GM19043 (cell line): Measurements from ENCODE around the gene CIAO3.
"Not testable (repeated sequence)": the region's sequence is repeated elsewhere in the genome, so short reads cannot be mapped to it uniquely, and the experiment has no call there.

Experiments used
- ATAC-seq: cut with Tn5 transposase; IDR thresholded peaks from one replicate; pipeline ENCODE4 v1.9.1; 2021; ENCODE audit warnings: low read depth; ENCODE audit not compliant: unreplicated experiment

The CIAO3 gene

GRCh38 chr16:760545-761343, 19.9 kb upstream of the CIAO3 start, which contains the start of gene MSLN:
TSS of gene MSLN (plus strand) at chr16:760734. CDS start at chr16:762681, 1,947 bp downstream.
- no peak for ATAC-seq

- no peak for ATAC-seq
Observed at GRCh38 chr16:760065-760464, 19.3 kb upstream of the CIAO3 start.

DNA sequence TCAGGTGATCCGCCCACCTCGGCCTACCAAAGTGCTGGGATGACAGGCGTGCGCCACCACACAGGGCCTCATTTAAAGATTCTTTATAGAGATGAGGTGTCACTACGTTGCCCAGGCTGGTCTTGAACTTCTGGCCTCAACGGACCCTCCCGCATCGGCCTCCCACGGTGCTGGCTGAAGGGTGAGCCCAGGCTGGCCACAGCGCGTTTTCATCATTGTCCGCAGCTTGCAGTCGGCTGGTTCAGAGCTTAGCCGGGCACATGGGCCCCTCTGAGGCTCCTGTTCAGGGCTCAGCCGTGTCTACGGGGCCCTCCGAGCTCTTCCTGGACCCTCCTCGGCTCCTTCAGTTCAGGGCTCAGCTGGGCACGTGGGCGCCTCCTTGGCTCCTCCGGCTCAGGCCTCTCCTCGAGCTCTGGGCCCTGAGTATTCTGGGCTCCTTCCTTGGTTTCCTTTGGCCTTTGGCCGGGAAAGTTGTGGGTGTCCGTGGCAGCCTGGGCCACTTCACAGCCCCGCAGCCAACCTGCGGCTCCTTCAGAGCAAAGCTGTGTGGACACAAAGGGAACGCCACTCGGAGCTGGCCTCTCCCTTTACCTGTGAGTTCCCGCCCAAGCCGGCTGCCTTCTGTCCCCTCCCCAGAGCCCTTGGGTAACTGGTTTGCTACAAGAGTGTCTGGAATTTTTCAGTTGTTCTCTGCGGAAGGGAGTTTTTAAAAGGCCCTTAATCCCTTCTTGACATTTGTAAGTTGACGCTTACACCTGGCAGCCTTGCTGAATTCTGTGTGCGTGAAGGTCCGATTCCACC, 18.5 kb upstream of the CIAO3 start:
- ATAC-seq, result no peak

DNA sequence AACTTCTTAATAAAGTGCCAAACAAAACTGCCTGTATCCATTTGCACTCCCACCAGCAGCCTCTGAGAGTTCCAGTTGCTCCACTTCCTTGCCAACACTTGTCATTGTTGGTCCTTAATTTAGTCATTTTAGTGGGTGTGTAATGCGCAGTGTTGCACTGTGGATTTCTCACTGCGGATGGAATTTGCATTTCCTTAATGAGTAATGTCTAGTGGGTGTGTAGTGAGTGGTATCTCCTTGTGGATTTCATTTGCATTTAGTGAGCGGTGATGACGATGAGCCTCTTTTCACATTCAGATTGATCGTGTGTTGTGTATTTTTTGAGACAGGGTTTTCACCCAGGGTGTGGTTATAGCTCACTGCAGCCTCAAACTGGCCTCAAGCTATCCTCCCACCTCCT, 15.6 kb upstream of the CIAO3 start:
- ATAC-seq, result no peak

DNA sequence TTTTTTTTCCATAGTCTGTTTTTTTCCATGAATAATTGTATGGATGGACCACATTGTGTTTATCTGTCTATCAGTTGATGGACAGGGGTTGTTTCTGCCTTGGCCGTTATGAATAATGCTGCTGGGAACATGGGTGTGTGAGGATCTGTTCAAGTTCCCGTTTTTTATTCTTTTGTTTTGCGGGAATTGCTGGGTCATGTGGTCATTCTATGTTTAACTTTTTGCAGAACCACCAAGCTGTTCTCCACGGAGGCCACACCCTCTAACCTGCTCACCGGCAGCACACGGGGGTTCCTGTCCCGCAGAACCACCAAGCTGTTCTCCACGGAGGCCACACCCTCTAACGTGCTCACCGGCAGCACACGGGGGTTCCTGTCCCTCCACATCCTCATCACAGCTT, 13.9 kb upstream of the CIAO3 start:
- no peak for ATAC-seq

- not testable (repeated sequence) for ATAC-seq
Observed at GRCh38 chr16:754121-754607, 13.4 kb upstream of the CIAO3 start.

DNA sequence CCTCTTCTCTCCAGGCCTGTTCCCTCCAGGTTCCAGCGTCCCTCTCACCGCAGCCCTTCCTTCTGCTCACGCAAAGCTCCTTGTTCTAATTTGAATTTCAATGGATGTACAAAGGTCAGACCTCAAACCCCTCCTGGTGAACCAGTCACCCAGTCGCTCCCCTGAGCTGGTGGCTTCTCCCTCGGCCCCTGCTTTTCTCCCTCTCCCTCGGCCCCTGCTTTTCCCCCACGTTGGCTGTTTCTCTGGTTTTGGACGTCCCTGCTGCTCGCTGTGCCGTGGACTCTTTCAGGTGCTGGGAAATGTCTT, 11.2 kb upstream of the CIAO3 start:
- ATAC-seq, result no peak

- no peak for ATAC-seq
Observed at GRCh38 chr16:751152-752006, 10.6 kb upstream of the CIAO3 start.

DNA sequence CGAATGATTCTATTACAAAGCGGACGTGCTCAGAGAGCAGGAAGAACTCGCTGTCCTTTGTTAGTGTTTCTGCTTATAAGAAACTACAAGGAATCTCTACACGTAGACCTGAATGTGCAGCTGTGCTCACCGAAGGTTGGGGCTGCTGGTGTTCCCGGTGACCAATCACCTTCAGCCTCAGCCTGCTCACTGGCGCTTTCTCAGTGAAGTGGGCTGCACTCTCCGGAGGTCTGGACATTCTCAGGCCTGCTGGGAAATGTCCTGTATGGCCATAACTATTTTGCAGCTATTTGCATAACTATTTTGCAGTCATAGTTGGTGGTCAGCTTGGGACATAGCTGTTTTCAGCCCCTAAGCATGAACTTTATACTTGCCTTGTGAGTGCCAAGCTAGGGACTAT, 9.7 kb upstream of the CIAO3 start:
- ATAC-seq, result no peak

- no peak for ATAC-seq
Observed at GRCh38 chr16:749010-749409, 8.2 kb upstream of the CIAO3 start.

DNA sequence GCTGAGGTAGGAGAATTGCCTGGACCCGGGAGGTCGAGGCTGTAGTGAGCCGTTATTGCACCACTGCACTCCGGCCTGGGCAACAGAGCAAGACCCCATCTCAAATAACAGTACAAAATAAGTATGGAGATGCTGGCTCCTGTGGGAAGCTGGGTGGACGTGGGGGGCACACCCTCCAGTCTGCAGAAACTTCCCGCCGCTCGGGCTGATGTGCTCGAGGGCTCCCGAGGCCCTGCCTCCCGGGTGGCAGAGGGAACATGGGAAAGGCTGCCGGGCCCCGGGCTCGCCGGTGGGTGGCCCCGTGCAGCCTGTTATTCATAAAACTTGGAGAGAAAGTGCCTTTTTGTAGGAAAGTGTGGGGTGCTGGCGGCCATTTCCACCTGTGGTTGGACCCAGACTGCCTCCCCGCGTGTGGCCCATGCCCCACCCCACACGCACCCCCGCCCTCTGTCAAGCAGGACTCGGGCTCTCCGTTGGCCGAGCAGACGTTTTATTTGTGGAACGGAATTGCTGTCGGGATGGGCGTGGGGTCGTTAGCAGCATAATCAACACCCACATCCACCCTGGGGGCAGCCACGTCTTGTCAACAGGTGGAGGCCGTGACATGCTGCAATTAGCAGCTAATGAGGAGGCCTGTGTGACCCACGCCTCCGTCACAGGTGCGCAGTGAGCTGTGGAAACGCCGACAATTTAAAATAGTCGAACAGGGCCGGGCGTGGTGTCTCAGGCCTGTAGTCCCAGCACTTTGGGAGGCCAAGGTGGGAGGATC, 7.4 kb upstream of the CIAO3 start:
- no peak for ATAC-seq

- ATAC-seq, result no peak
Observed at GRCh38 chr16:746637-747036, 5.8 kb upstream of the CIAO3 start.

DNA sequence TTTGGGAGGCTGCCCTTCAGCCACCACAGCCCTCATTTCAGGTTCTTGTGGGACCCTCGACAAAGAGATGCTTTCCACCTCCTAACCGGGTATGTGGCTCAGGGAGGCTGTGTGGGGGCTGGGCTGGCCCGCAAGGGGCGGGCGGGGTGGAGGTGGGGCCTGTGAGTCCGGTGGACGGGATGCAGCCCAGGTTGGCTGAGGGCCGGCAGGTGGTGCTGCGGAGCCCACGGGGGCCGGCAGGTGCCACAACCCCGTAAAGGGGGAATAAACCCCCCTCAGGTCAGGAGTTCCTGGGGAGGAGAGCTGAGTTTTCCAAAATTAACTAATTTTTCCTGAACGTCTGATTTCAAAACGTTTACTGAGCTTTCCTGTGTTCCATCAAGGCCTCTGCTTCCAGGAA, 4.9 kb upstream of the CIAO3 start:
- no peak for ATAC-seq

GRCh38 chr16:743794-744500, 3.1 kb upstream of the CIAO3 start:
- ATAC-seq, result no peak

DNA sequence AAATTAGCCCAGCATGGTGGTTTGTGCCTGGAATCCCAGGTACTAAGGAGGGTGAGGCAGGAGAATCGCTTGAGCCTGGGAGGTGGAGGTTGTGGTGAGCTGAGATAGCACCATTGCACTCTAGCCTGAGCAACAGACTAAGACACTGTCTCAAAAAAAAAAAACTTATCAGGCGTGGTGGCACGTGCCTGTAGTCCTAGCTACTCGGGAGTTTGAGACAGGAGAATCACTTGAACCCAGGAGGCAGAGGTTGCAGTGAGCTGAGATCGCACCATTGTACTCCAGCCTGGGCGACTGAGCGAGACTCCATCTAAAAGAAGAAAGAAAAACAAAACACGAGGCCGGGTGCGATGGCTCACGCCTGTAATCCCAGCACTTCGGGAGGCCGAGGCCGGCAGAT, 2.1 kb upstream of the CIAO3 start:
- ATAC-seq, result not testable (repeated sequence)

DNA sequence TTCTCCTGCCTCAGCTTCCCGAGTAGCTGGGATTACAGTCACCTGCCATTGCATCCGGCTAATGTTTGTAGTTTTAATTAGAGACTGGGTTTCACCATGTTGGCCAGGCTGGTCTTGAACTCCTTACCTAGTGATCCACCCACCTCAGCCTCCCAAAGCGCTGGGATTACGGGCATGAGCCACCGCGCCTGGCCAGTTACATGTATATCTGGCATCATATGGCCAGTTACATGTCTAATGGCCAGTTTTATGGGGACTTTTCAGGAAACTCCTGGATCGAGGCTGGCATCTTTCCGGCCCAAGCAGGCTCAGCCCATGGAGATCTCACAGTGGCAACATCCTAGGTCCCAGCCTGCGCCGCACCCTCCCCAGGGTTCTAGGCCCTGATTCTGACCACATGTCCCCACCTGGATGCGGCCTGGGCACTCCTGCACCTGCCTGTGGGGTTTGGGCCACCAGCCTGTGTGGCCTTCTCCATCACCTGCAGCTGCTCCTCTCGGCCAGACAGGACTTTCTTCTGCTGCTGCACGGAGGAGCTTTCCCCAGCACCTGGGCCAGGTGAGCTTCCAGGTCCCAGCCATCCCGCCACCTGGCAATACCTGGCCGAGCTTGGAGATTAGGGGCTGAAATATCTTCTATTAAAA, 1.3 kb upstream of the CIAO3 start:
- ATAC-seq, result no peak

- no peak for ATAC-seq
Observed at GRCh38 chr16:740459-740763, 386 bp downstream of the CIAO3 start.

DNA sequence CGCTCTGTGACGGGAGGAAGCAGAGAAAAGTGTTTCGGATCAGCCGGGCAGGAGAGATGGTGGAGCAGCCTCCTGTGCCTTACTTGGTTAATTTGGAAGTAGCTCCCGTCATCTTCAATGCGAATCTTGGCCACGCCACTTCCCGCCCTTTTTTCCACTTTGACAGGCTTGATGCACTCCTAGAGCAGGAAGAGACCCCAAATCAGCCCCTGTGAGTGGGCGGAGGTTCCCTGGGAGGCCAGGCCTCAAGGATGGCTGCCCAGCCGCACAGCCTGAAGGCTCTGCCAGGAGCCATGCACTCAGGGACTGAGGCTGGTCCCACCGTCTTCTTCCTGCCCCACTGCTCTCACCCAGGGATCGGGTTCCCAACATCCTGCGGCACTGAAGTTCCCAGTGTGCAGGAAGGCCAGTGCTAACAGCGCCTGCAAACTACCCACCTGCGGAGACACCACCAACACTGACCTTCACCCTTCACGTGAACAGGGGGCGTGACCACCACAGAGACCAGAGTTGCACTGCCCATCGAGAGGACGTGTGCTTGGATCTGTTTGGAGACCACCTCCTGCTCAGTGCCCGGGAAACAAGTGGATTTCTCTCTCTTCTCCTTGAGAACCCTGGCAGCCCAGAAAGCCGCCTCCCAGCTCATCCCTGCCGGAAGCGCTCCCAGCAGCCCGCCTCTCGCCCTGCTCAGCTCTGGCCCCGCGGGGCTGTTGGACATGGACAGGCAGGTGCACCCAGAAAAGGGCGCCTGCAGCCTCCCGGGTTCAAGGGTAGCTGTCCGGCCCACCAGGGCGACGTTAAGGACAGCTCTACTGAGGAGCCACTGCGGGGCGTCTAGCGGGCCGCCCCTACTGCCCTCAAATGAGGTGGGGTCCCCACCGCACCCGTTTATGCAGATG, 988 bp downstream of the CIAO3 start:
- no peak for ATAC-seq
